H1 (cell line): ENCODE data around the gene ADGRB3. TPM values are rescaled to one million over a fixed set of nuclear protein-coding genes. Genes with fewer than 3 reads are reported as not detected.

ENCODE experiments used
- CTCF ChIA-PET: fragments of 300-600 bp; sonication (Branson Sonifier 250); formaldehyde crosslinking; loops from one replicate; lab custom pipeline; 2021; ENCODE audit not compliant: partially characterized antibody; lab: Charles Lee
- POLR2A ChIA-PET: fragments of 300-600 bp; sonication (Branson Sonifier 250); formaldehyde crosslinking; loops from one replicate; lab custom pipeline; 2021; ENCODE audit warnings: inconsistent platforms; ENCODE audit not compliant: partially characterized antibody; lab: Charles Lee
- DNase-seq, 2 experiments: peaks; one replicate each; pipeline versions ENCODE4 v3.0.0 to v3.0.0-alpha.2; 2010 to 2022; ENCODE audit warnings: low spot score in 2 of 2, low read depth in 1 of 2, mixed read lengths in 1 of 2
- FAIRE-seq: peaks from 2 replicates; lab custom pipeline; 2011; peaks lifted over from hg19 to GRCh38; lab: Jason Lieb, UNC
- H2AFZ ChIP-seq: 2 replicates; pipeline ENCODE4 v1.8.1; 2012; ENCODE audit warnings: low read length, inconsistent platforms
- H2AK5ac ChIP-seq: 2 replicates; pipeline ENCODE4 v1.6.1; 2013; ENCODE audit warnings: low read depth, low read length
- H2BK120ac ChIP-seq: replicated peaks from 2 replicates; pipeline ENCODE3; 2013; ENCODE audit warnings: low read depth, low read length, inconsistent platforms
- H2BK12ac ChIP-seq: 2 replicates; pipeline ENCODE4 v1.6.1; 2013; ENCODE audit warnings: low read depth, low read length
- H2BK15ac ChIP-seq: 2 replicates; pipeline ENCODE4 v1.6.1; 2013; ENCODE audit warnings: low read length
- H2BK20ac ChIP-seq: 2 replicates; pipeline ENCODE4 v1.6.1; 2013; ENCODE audit warnings: low read length
- H2BK5ac ChIP-seq: 2 replicates; pipeline ENCODE4 v1.6.1; 2013; ENCODE audit warnings: low read depth, low read length
- H3K14ac ChIP-seq: 2 replicates; pipeline ENCODE4 v1.6.1; 2013; ENCODE audit warnings: inconsistent platforms; ENCODE audit not compliant: insufficient read length
- H3K18ac ChIP-seq: 2 replicates; pipeline ENCODE4 v1.6.1; 2013; ENCODE audit warnings: low read length; ENCODE audit errors: extremely low read depth
- H3K23ac ChIP-seq: 2 replicates; pipeline ENCODE4 v1.6.1; 2013; ENCODE audit warnings: inconsistent platforms; ENCODE audit not compliant: insufficient read length
- H3K23me2 ChIP-seq: 2 replicates; pipeline ENCODE4 v1.6.1; 2013; ENCODE audit warnings: low read depth, low read length
- H3K27ac ChIP-seq: 2 replicates; pipeline ENCODE4 v1.6.1; 2011; ENCODE audit warnings: low read depth, low read length, inconsistent platforms
- H3K27me3 ChIP-seq, 4 experiments: replicated peaks in 1 of 4; 1 replicate in 1 of 4; 2 replicates in 3 of 4; pipeline versions ENCODE4 v1.6.1 to v1.8.1; 2011 to 2013; ENCODE audit warnings: low read length in 3 of 4, mild to moderate bottlenecking in 3 of 4, inconsistent platforms in 2 of 4, mixed read lengths in 2 of 4, moderate library complexity in 1 of 4; ENCODE audit not compliant: control insufficient read depth in 3 of 4, insufficient read depth in 3 of 4; ENCODE audit errors: extremely low read depth in 1 of 4
- H3K36me3 ChIP-seq, 4 experiments: 2 replicates each; pipeline versions ENCODE4 v1.6.1 to v1.8.1; 2011 to 2013; ENCODE audit warnings: mild to moderate bottlenecking in 4 of 4, low read length in 3 of 4, moderate library complexity in 2 of 4, control low read depth in 1 of 4, inconsistent platforms in 1 of 4; ENCODE audit not compliant: insufficient read depth in 4 of 4, control insufficient read depth in 2 of 4
- H3K4ac ChIP-seq: replicated peaks from 2 replicates; pipeline ENCODE3; 2013; ENCODE audit warnings: low read length, low read depth, mixed read lengths, inconsistent platforms; ENCODE audit not compliant: insufficient read length
- H3K4me1 ChIP-seq, 4 experiments: replicated peaks in 1 of 4; 1 replicate in 1 of 4; 2 replicates in 3 of 4; pipeline versions ENCODE4 v1.6.1 to v1.8.1; 2011 to 2013; ENCODE audit warnings: low read length in 3 of 4, inconsistent platforms in 2 of 4, mixed read lengths in 1 of 4; ENCODE audit not compliant: insufficient read depth in 4 of 4, control insufficient read depth in 3 of 4
- H3K4me2 ChIP-seq, 2 experiments: 2 replicates each; pipeline versions ENCODE4 v1.6.1 to v1.8.1; 2011 to 2013; ENCODE audit warnings: low read depth in 2 of 2, low read length in 2 of 2, control low read depth in 1 of 2, inconsistent platforms in 1 of 2, mild to moderate bottlenecking in 1 of 2; ENCODE audit not compliant: insufficient read depth in 1 of 2
- H3K4me3 ChIP-seq, 4 experiments: fragments of 200-600, 300-600 bp in 1 of 4; sonication (generic), shearing (Covaris generic), sonication (Bioruptor Twin) in 1 of 4; 2 replicates each; pipeline versions ENCODE4 v1.5.1 to v1.8.1; 2011 to 2016; ENCODE audit warnings: low read length in 4 of 4, low read depth in 3 of 4, control low read depth in 2 of 4, inconsistent platforms in 2 of 4, mild to moderate bottlenecking in 2 of 4, mixed read lengths in 1 of 4, moderate library complexity in 1 of 4; ENCODE audit not compliant: insufficient read depth in 2 of 4; ENCODE audit errors: extremely low read depth in 1 of 4
- H3K56ac ChIP-seq: replicated peaks from 2 replicates; pipeline ENCODE3; 2013; ENCODE audit warnings: low read depth, mild to moderate bottlenecking, mixed read lengths, low read length, inconsistent platforms; ENCODE audit not compliant: insufficient read length
- H3K79me1 ChIP-seq: 2 replicates; pipeline ENCODE4 v1.6.1; 2013; ENCODE audit warnings: low read depth, low read length, control low read depth
- H3K79me2 ChIP-seq, 2 experiments: 2 replicates each; pipeline versions ENCODE4 v1.6.1 to v1.8.1; 2012 to 2013; ENCODE audit warnings: low read length in 2 of 2, mild to moderate bottlenecking in 2 of 2, inconsistent platforms in 1 of 2; ENCODE audit not compliant: insufficient read depth in 2 of 2, control insufficient read depth in 1 of 2
- H3K9ac ChIP-seq, 4 experiments: replicated peaks in 1 of 4; 1 replicate in 1 of 4; 2 replicates in 3 of 4; pipeline versions ENCODE4 v1.6.1 to v1.8.1; 2011 to 2013; ENCODE audit warnings: low read depth in 3 of 4, low read length in 3 of 4, control low read depth in 2 of 4, mild to moderate bottlenecking in 2 of 4, moderate library complexity in 2 of 4, inconsistent platforms in 1 of 4; ENCODE audit errors: extremely low read depth in 1 of 4
- H3K9me3 ChIP-seq, 2 experiments: 2 replicates each; pipeline versions ENCODE4 v1.6.1 to v1.8.1; 2012 to 2013; ENCODE audit warnings: mild to moderate bottlenecking in 2 of 2, moderate library complexity in 2 of 2, control low read depth in 1 of 2, inconsistent platforms in 1 of 2, low read depth in 1 of 2, low read length in 1 of 2, mixed read lengths in 1 of 2; ENCODE audit not compliant: insufficient read depth in 2 of 2
- H4K20me1 ChIP-seq, 2 experiments: replicated peaks in 1 of 2; 2 replicates each; pipeline versions ENCODE3 to v1.8.1; 2011 to 2013; ENCODE audit warnings: inconsistent platforms in 2 of 2, low read length in 2 of 2, mild to moderate bottlenecking in 1 of 2; ENCODE audit not compliant: insufficient read depth in 2 of 2, control insufficient read depth in 1 of 2
- H4K5ac ChIP-seq: 2 replicates; pipeline ENCODE4 v1.6.1; 2013; ENCODE audit warnings: low read length, low read depth, mixed read lengths, inconsistent platforms; ENCODE audit not compliant: insufficient read length
- H4K8ac ChIP-seq: 2 replicates; pipeline ENCODE4 v1.8.0; 2013; ENCODE audit warnings: mild to moderate bottlenecking, moderate library complexity, low read length, inconsistent platforms; ENCODE audit not compliant: insufficient read depth; ENCODE audit errors: extremely low read depth
- H4K91ac ChIP-seq: replicated peaks from 2 replicates; pipeline ENCODE3; 2013; ENCODE audit warnings: low read length, mixed read lengths, inconsistent platforms; ENCODE audit not compliant: insufficient read length
- CEBPB ChIP-seq: IDR thresholded peaks from 2 replicates; pipeline ENCODE4 v1.6.1; 2012; ENCODE audit warnings: low read depth, low read length
- CTBP2 ChIP-seq: IDR thresholded peaks from 2 replicates; pipeline ENCODE4 v1.7.0; 2011; ENCODE audit warnings: borderline replicate concordance, mild to moderate bottlenecking, moderate library complexity, mixed read lengths, low read length; ENCODE audit not compliant: insufficient read depth, insufficient read length
- NRF1 ChIP-seq: IDR thresholded peaks from 2 replicates; pipeline ENCODE4 v1.6.1; 2011; ENCODE audit warnings: mild to moderate bottlenecking, low read depth, low read length, improper control_type of control experiment
- POU5F1 ChIP-seq: IDR thresholded peaks from 2 replicates; pipeline ENCODE4 v1.6.1; 2011; ENCODE audit warnings: low read depth, mild to moderate bottlenecking, low read length, moderate library complexity
- RBBP5 ChIP-seq: IDR thresholded peaks from 2 replicates; pipeline ENCODE4 v1.7.1; 2012; ENCODE audit warnings: low read depth, mild to moderate bottlenecking, inconsistent platforms, low read length, moderate library complexity, borderline replicate concordance
- SP2 ChIP-seq: IDR thresholded peaks from 2 replicates; pipeline ENCODE4 v1.6.1; 2012; ENCODE audit warnings: mild to moderate bottlenecking, low read length, inconsistent platforms
- SUZ12 ChIP-seq: fragments of 200-600 bp; sonication (generic); IDR thresholded peaks from 2 replicates; pipeline ENCODE4 v1.6.1; 2012; ENCODE audit warnings: mild to moderate bottlenecking, inconsistent platforms, low read length, moderate library complexity, mixed read lengths
- TAF1 ChIP-seq: IDR thresholded peaks from 2 replicates; pipeline ENCODE4 v1.6.1; 2011; ENCODE audit warnings: mild to moderate bottlenecking, low read depth, low read length
- TAF7 ChIP-seq: optimal IDR thresholded peaks from 2 replicates; pipeline ENCODE3; 2011; ENCODE audit warnings: low read depth, mild to moderate bottlenecking, inconsistent platforms, low read length, moderate library complexity, borderline replicate concordance
- ZNF274 ChIP-seq: IDR thresholded peaks from 2 replicates; pipeline ENCODE4 v1.7.0; 2012; ENCODE audit warnings: low read length, borderline replicate concordance; ENCODE audit errors: extremely low read depth
- WGBS, 2 experiments: shearing (Covaris generic) in 1 of 2; methylation state at CpG; one replicate each; pipeline versions ENCODE4 v1.1.6 to v1.1.7; 2013 to 2015; ENCODE audit warnings: low lambda C conversion rate in 2 of 2, mixed read lengths in 2 of 2, inconsistent platforms in 1 of 2, low coverage in 1 of 2, missing lambda C conversion rate in 1 of 2; ENCODE audit not compliant: insufficient replicate concordance in 2 of 2, insufficient coverage in 1 of 2, insufficient read length in 1 of 2; ENCODE audit errors: extremely low coverage in 1 of 2, missing lambda C conversion rate in 1 of 2; 5-methylcytosine and 5-hydroxymethylcytosine counted together
- polyA plus RNA-seq, 7 experiments: library from polyadenylated mRNA; depleted of rRNA in 3 of 7; stranded (reverse) in 5 of 7; unstranded in 2 of 7; fragments of >200 nt in 5 of 7; fragments of 200-250 nt in 2 of 7; gene quantifications; 1 replicate in 5 of 7; 2 replicates in 1 of 7; 4 replicates in 1 of 7; pipeline versions ENCODE4 v1.2.1 to v1.2.3, GENCODE V29; 2011 to 2013; ENCODE audit warnings: missing spikeins in 2 of 7, mixed read lengths in 2 of 7
- total RNA-seq: library from RNA; stranded (reverse); fragmentation: NEBNext Ultra II Directional; extraction: Animal tissue kit (Norgen Biotek cat#: 25700); gene quantifications from 2 replicates; pipeline ENCODE4 v1.2.1, GENCODE V29; 2021
- TF ChIP-seq, protein P1 (sequence below): IDR thresholded peaks from 2 replicates; pipeline ENCODE4 v1.6.1; 2011; ENCODE audit warnings: low read depth, mild to moderate bottlenecking, low read length; ENCODE audit not compliant: insufficient read depth

ADGRB3 gene
- total and polyA plus RNA-seq, 2 of the 8 experiments (the other 6 are each of a cell fraction or from before 2014, with no cell fraction given) = 0.35 to 1.2 TPM

DNA sequence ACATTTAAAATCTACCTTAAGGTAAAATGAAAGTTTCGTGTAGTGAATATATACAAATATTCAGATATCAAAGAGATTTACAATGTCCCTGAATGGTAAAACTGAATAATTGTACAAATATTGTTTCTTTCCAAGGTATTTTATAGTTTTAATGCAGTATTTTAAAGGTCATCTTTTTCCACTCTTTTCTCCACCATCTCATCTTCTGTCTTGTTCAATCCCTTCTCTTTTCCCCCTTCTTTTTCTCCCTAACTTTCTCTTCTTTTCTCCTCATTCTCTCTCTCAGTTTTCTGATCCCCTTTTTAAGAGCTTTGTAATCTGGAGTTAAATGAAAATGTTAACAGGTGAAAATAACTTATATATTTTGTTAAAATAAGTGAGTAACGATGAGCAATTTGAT lies 126.9 kb downstream of the ADGRB3 start:
- no peak overlapping the region for H3K27ac ChIP-seq
- no peak overlapping the region for H4K5ac ChIP-seq
- H2AFZ ChIP-seq = no peak overlapping the region
- H4K20me1 ChIP-seq = no peaks in the 10 kb centered on the region
- H3K23ac ChIP-seq = no peak overlapping the region
- POLR2A ChIA-PET = no interaction called here
- DNase-seq = no peak
- TF ChIP-seq NRF1 = no peak
- TF ChIP-seq SUZ12 = no peak
- TF ChIP-seq, protein P1, sequence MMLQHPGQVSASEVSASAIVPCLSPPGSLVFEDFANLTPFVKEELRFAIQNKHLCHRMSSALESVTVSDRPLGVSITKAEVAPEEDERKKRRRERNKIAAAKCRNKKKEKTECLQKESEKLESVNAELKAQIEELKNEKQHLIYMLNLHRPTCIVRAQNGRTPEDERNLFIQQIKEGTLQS = no peak
- no peak for TF ChIP-seq SP2
- no peak for TF ChIP-seq RBBP5
- no peak for TF ChIP-seq TAF7
- TF ChIP-seq ZNF274 = no peak
- TF ChIP-seq POU5F1 = no peak
- TF ChIP-seq TAF1 = no peak
- TF ChIP-seq CEBPB = no peak
- no peak for TF ChIP-seq CTBP2
- H2BK12ac ChIP-seq = no peak overlapping the region
- no peak for FAIRE-seq
- H3K14ac ChIP-seq = no peak overlapping the region
- no peak overlapping the region for H2BK20ac ChIP-seq
- H2BK15ac ChIP-seq = no peak overlapping the region
- H3K79me2 ChIP-seq = no peaks in the 10 kb centered on the region
- no peak overlapping the region for H3K4me3 ChIP-seq
- no peak overlapping the region for H3K4me2 ChIP-seq
- no peaks in the 10 kb centered on the region for H3K79me1 ChIP-seq
- no peaks in the 10 kb centered on the region for H3K4me1 ChIP-seq
- no peaks in the 10 kb centered on the region for H3K27me3 ChIP-seq
- H3K18ac ChIP-seq = no peak overlapping the region
- no peak overlapping the region for H4K8ac ChIP-seq
- 95% methylated on average over 2 of the region's 2 CpGs; no CpG with 5 or more reads in 1 of the 2 experiments for WGBS, 2 experiments
- H4K91ac ChIP-seq = no peak overlapping the region
- H3K9me3 ChIP-seq = no peaks in the 10 kb centered on the region
- H3K4ac ChIP-seq = no peak overlapping the region
- H2BK5ac ChIP-seq = no peak overlapping the region
- H3K36me3 ChIP-seq = no peaks in the 10 kb centered on the region
- no peaks in the 10 kb centered on the region; the same call in 1 of the 2 replicates for H3K23me2 ChIP-seq
- H3K56ac ChIP-seq = no peak overlapping the region
- H3K9ac ChIP-seq = no peak overlapping the region
- no peak overlapping the region for H2BK120ac ChIP-seq
- CTCF ChIA-PET = interaction anchor here (0.6 to 0.9 kb wide), 2 partner anchors 104 to 123 kb away, joined by 3 read pairs; no protein-coding TSS in a partner anchor
- H2AK5ac ChIP-seq = no peak overlapping the region
